G401 (cell line): ENCODE measurements around the gene SPEN. TPM values are rescaled to one million over a fixed set of nuclear protein-coding genes. Genes with fewer than 3 reads are reported as not detected.

Source experiments
- DNase-seq: peaks from one replicate; pipeline ENCODE4 v3.0.0-alpha.2; 2015; ENCODE audit warnings: low spot score
- in situ Hi-C: cut with HindIII; loops from 2 replicates; pipeline ENCODE4 v1.10.0; 2016; ENCODE audit warnings: low sequenced_read_pairs, mixed read lengths
- total RNA-seq: library from RNA; depleted of rRNA; stranded (reverse); fragments of >200 nt; shearing (Covaris generic); gene quantifications from 2 replicates; pipeline ENCODE4 v1.2.3, GENCODE V29; 2014; rRNA removed

Gene SPEN
- total RNA-seq, 1 experiment from 2014 or later, result 2.4 TPM

- in situ Hi-C loops, result no loop called here
- DNase-seq, result no peak
These were observed 141.6 kb downstream of the SPEN start for GRCh38 chr1:15988856-15989736.

- no peak for DNase-seq
- in situ Hi-C loops, result no loop called here
These were observed 142.3 kb downstream of the SPEN start for GRCh38 chr1:15989776-15990175.

Other genes starting within 250 kb of the SPEN start
- gene DDI2, start 230.2 kb upstream of the SPEN start, total RNA-seq, result 6.5 and 9.9 TPM in 2 replicates
- 46.1 and 47.5 TPM in 2 replicates for gene PLEKHM2, start 163.4 kb upstream of the SPEN start, total RNA-seq
- gene SLC25A34, start 111.4 kb upstream of the SPEN start, total RNA-seq, result 0.75 TPM in 1 of 2 replicates, not detected in the other
- gene TMEM82, start 105.2 kb upstream of the SPEN start, total RNA-seq, result not detected in 2 replicates
- 18.6 and 41.7 TPM in 2 replicates for gene FBLIM1, start 88.9 kb upstream of the SPEN start, total RNA-seq
- 6.0 and 6.8 TPM in 2 replicates for gene UQCRHL, start 40.1 kb upstream of the SPEN start, total RNA-seq
- 32.8 and 43.4 TPM in 2 replicates for gene ZBTB17, start 128.4 kb downstream of the SPEN start, total RNA-seq
- not detected in 2 replicates for gene SRARP, start 156.5 kb downstream of the SPEN start, total RNA-seq
- 3.2 and 7.1 TPM in 2 replicates for gene HSPB7, start 170.3 kb downstream of the SPEN start, total RNA-seq
- gene CLCNKA, start 174.3 kb downstream of the SPEN start, total RNA-seq, result 0.31 and 1.1 TPM in 2 replicates
- gene CLCNKB, start 196.1 kb downstream of the SPEN start, total RNA-seq, result 1.3 TPM in 1 of 2 replicates, not detected in the other
- 0.88 and 1.3 TPM in 2 replicates for gene FAM131C, start 225.9 kb downstream of the SPEN start, total RNA-seq